Measurements from ENCODE around the gene INCENP. TPM values are rescaled to one million over a fixed set of nuclear protein-coding genes. Genes with fewer than 3 reads are reported as not detected.
A peak's percentile ranks its signal among the peaks of the same experiment; 100 is the strongest.

Gene INCENP
- total RNA-seq, 1 donor from 2014 or later: 26.2 TPM

GRCh38 chr11:62152245-62153086 lies 28.7 kb downstream of the INCENP start:
- no peak overlapping the region for H3K4me3 Mint-ChIP-seq (ENCODE audit: unreplicated experiment)
- no peak overlapping the region for H3K27ac Mint-ChIP-seq (ENCODE audit: unreplicated experiment)
- peaks cover under 1% of the 10 kb centered on the region for H3K27me3 Mint-ChIP-seq (ENCODE audit: unreplicated experiment)
- TF ChIP-seq, protein P1, sequence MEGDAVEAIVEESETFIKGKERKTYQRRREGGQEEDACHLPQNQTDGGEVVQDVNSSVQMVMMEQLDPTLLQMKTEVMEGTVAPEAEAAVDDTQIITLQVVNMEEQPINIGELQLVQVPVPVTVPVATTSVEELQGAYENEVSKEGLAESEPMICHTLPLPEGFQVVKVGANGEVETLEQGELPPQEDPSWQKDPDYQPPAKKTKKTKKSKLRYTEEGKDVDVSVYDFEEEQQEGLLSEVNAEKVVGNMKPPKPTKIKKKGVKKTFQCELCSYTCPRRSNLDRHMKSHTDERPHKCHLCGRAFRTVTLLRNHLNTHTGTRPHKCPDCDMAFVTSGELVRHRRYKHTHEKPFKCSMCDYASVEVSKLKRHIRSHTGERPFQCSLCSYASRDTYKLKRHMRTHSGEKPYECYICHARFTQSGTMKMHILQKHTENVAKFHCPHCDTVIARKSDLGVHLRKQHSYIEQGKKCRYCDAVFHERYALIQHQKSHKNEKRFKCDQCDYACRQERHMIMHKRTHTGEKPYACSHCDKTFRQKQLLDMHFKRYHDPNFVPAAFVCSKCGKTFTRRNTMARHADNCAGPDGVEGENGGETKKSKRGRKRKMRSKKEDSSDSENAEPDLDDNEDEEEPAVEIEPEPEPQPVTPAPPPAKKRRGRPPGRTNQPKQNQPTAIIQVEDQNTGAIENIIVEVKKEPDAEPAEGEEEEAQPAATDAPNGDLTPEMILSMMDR (IDR thresholded peaks at IDR 0.05): no peak
- peak; percentile 67 for DNase-seq (ENCODE audit: extremely low spot score, unreplicated experiment)
- H3K36me3 Mint-ChIP-seq (ENCODE audit: unreplicated experiment): peaks cover 29% of the 10 kb centered on the region
- no peaks in the 10 kb centered on the region for H3K9me3 Mint-ChIP-seq (ENCODE audit: unreplicated experiment)
- H3K4me1 Mint-ChIP-seq (ENCODE audit: unreplicated experiment): no peaks in the 10 kb centered on the region

DNA sequence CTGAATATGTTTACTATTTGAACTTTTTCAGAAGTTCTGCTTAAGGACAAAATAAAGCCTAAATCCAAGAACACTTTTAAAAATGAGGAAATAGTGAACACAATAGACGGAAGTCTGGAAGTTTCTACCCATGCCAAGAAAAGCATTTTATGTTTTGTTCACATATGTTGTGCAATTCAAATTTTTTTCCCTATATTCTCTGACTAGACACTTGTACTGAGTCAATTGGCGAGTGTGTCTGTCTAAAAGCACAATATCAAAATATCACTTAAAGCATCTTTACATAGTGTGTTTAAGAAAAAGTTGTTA lies 29.2 kb downstream of the INCENP start:
- DNase-seq (ENCODE audit: extremely low spot score, unreplicated experiment): no peak
- Mint-ChIP-seq H3K27me3 (ENCODE audit: unreplicated experiment) (peaks cover 3% of the 10 kb centered on the region), H3K4me3 (ENCODE audit: unreplicated experiment) (no peak overlapping the region), H3K27ac (ENCODE audit: unreplicated experiment) (no peak overlapping the region), H3K9me3 (ENCODE audit: unreplicated experiment) (no peaks in the 10 kb centered on the region), H3K4me1 (ENCODE audit: unreplicated experiment) (no peaks in the 10 kb centered on the region), H3K36me3 (ENCODE audit: unreplicated experiment) (peaks cover 25% of the 10 kb centered on the region)
- TF ChIP-seq, protein P1 (IDR thresholded peaks at IDR 0.05): no peak

DNA sequence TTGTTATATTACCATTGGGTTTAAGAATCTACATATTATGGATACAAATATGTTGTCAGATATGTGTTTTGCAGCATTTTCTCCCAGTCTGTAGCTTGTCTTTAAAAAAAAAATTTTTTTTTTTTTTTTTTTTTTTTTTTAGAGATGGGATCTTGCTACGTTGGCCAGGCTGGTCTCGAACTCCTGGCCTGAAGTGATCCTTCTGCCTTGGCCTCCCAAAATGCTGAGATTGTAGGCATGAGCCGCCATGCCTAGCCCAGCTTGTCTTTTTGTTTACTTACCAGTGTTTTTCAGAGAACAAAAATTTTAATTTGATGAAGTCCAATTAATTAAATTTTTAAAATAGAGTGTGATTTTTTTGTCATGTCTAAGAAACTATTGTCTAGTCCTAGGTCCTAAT lies 29.8 kb downstream of the INCENP start:
- no peak overlapping the region for H3K27ac Mint-ChIP-seq (ENCODE audit: unreplicated experiment)
- DNase-seq (ENCODE audit: extremely low spot score, unreplicated experiment): no peak
- TF ChIP-seq, protein P1 (IDR thresholded peaks at IDR 0.05): no peak
- H3K36me3 Mint-ChIP-seq (ENCODE audit: unreplicated experiment): peaks cover 25% of the 10 kb centered on the region
- no peaks in the 10 kb centered on the region for H3K4me1 Mint-ChIP-seq (ENCODE audit: unreplicated experiment)
- H3K27me3 Mint-ChIP-seq (ENCODE audit: unreplicated experiment): peaks cover 4% of the 10 kb centered on the region
- no peaks in the 10 kb centered on the region for H3K9me3 Mint-ChIP-seq (ENCODE audit: unreplicated experiment)
- no peak overlapping the region for H3K4me3 Mint-ChIP-seq (ENCODE audit: unreplicated experiment)

DNA sequence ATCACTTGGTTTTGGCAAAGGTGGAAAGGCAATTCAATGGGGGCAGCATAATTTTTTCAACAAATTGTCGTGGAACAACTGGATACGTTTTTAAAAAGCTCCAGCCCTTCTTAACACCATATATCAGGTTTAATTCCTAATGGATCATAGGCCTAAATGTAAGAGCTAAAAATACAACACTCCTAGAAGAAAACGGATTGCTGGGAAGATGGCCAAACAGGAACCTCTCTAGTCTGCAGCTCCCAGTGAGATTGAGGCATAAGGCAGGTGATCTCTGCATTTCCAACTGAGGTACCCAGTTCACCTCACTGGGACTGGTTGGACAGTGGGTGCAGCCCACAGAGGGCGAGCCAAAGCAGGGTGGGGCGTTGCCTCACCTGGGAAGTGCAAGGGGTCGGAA lies 33.8 kb downstream of the INCENP start:
- no peak for DNase-seq (ENCODE audit: extremely low spot score, unreplicated experiment)
- H3K36me3 Mint-ChIP-seq (ENCODE audit: unreplicated experiment): peaks cover 10% of the 10 kb centered on the region
- no peaks in the 10 kb centered on the region for H3K4me1 Mint-ChIP-seq (ENCODE audit: unreplicated experiment)
- no peaks in the 10 kb centered on the region for H3K9me3 Mint-ChIP-seq (ENCODE audit: unreplicated experiment)
- H3K4me3 Mint-ChIP-seq (ENCODE audit: unreplicated experiment): no peak overlapping the region
- H3K27me3 Mint-ChIP-seq (ENCODE audit: unreplicated experiment): peaks cover 41% of the 10 kb centered on the region
- TF ChIP-seq, protein P1 (IDR thresholded peaks at IDR 0.05): no peak
- no peak overlapping the region for H3K27ac Mint-ChIP-seq (ENCODE audit: unreplicated experiment)

DNA sequence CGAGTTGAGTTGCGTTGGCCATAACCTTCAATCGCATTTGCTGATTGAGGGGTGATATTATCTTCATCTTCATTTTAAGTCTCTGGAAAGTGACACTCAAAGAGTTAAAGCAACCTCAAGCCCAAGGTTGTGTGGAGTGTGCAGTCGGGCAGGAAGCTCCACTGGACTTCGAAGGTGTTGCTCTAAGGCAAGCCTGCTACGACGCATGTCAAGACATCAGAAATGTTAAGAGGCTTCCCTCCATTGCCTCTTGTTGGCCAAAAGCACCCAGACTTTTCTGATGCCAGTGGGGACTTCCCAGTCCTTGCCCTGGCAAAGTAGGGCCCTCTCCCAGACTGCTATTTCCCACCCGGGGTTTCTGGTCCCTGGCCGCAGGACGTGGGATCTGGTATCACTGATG lies 42.6 kb downstream of the INCENP start:
- no peak overlapping the region for H3K4me3 Mint-ChIP-seq (ENCODE audit: unreplicated experiment)
- H3K9me3 Mint-ChIP-seq (ENCODE audit: unreplicated experiment): peaks cover 4% of the 10 kb centered on the region
- H3K36me3 Mint-ChIP-seq (ENCODE audit: unreplicated experiment): no peaks in the 10 kb centered on the region
- H3K27ac Mint-ChIP-seq (ENCODE audit: unreplicated experiment): no peak overlapping the region
- TF ChIP-seq, protein P1 (IDR thresholded peaks at IDR 0.05): no peak
- H3K4me1 Mint-ChIP-seq (ENCODE audit: unreplicated experiment): peaks cover 7% of the 10 kb centered on the region
- H3K27me3 Mint-ChIP-seq (ENCODE audit: unreplicated experiment): peaks cover 62% of the 10 kb centered on the region
- DNase-seq (ENCODE audit: extremely low spot score, unreplicated experiment): no peak

Measured in osteocyte (in vitro differentiated cells).